HG03108 (cell line): ENCODE measurements around the gene ASCC3.
"Not testable (repeated sequence)": the region's sequence is repeated elsewhere in the genome, so short reads cannot be mapped to it uniquely, and the experiment has no call there.

ENCODE experiments used
- ATAC-seq: cut with Tn5 transposase; IDR thresholded peaks from one replicate; pipeline ENCODE4 v1.9.1; 2021; ENCODE audit warnings: moderate library complexity; ENCODE audit not compliant: unreplicated experiment

ASCC3 gene

GRCh38 chr6:100880853-100881706 lies at the start of gene ASCC3:
Gene ASCC3 (minus strand): TSS chr6:100881329. CDS start chr6:100867997, 13,332 bp downstream.
- ATAC-seq = peak; percentile 98

- no peak for ATAC-seq
Observed at GRCh38 chr6:100925749-100926148, 44.6 kb upstream of the ASCC3 start.

- no peak for ATAC-seq
Observed at GRCh38 chr6:100924534-100925227, 43.6 kb upstream of the ASCC3 start.

GRCh38 chr6:100923481-100924165 lies 42.5 kb upstream of the ASCC3 start:
- ATAC-seq = no peak

- no peak for ATAC-seq
Observed at GRCh38 chr6:100920028-100920605, 39.0 kb upstream of the ASCC3 start.

GRCh38 chr6:100918152-100918551 lies 37.0 kb upstream of the ASCC3 start:
- ATAC-seq = no peak

- no peak for ATAC-seq
Observed at GRCh38 chr6:100915876-100916275, 34.7 kb upstream of the ASCC3 start.

GRCh38 chr6:100913400-100914276 lies 32.5 kb upstream of the ASCC3 start:
- no peak for ATAC-seq

- no peak for ATAC-seq
Observed at GRCh38 chr6:100906325-100906724, 25.2 kb upstream of the ASCC3 start.

- ATAC-seq = no peak
Observed at GRCh38 chr6:100905067-100905466, 23.9 kb upstream of the ASCC3 start.

GRCh38 chr6:100904316-100904715 lies 23.2 kb upstream of the ASCC3 start:
- ATAC-seq = no peak

GRCh38 chr6:100901582-100901981 lies 20.5 kb upstream of the ASCC3 start:
- ATAC-seq = no peak

GRCh38 chr6:100899202-100899601 lies 18.1 kb upstream of the ASCC3 start:
- ATAC-seq = no peak

- ATAC-seq = no peak
Observed at GRCh38 chr6:100897671-100898070, 16.5 kb upstream of the ASCC3 start.

GRCh38 chr6:100893743-100894142 lies 12.6 kb upstream of the ASCC3 start:
- ATAC-seq = no peak

GRCh38 chr6:100892693-100893092 lies 11.6 kb upstream of the ASCC3 start:
- no peak for ATAC-seq

GRCh38 chr6:100892116-100892515 lies 11.0 kb upstream of the ASCC3 start:
- no peak for ATAC-seq

- no peak for ATAC-seq
Observed at GRCh38 chr6:100891079-100891478, 9.9 kb upstream of the ASCC3 start.

- ATAC-seq = not testable (repeated sequence)
Observed at GRCh38 chr6:100890646-100891045, 9.5 kb upstream of the ASCC3 start.

- no peak for ATAC-seq
Observed at GRCh38 chr6:100889351-100889750, 8.2 kb upstream of the ASCC3 start.
